NK-92 (cell line): Measurements from ENCODE around the gene ALDOB.
"Not testable (repeated sequence)": the region's sequence is repeated elsewhere in the genome, so short reads cannot be mapped to it uniquely, and the experiment has no call there.

ENCODE experiments used
- DNase-seq: peaks from one replicate; lab custom pipeline; 2025; ENCODE audit not compliant: unreplicated experiment; lab: John Stamatoyannopoulos, UW

ALDOB gene

GRCh38 chr9:101388507-101388993 lies 47.0 kb downstream of the ALDOB start:
- no peak for DNase-seq

- no peak for DNase-seq
Observed at GRCh38 chr9:101387871-101388506, 47.6 kb downstream of the ALDOB start.

GRCh38 chr9:101384873-101385536 lies 50.6 kb downstream of the ALDOB start, which contains the start of gene BAAT:
BAAT (minus strand) TSS chr9:101385006; CDS start chr9:101371404, 13,602 bp downstream.
- DNase-seq = not testable (repeated sequence)

GRCh38 chr9:101383361-101383760 lies 52.2 kb downstream of the ALDOB start:
- no peak for DNase-seq

GRCh38 chr9:101381833-101382342 lies 53.7 kb downstream of the ALDOB start:
- DNase-seq = no peak

- DNase-seq = no peak
Observed at GRCh38 chr9:101381118-101381517, 54.5 kb downstream of the ALDOB start.

- DNase-seq = no peak
Observed at GRCh38 chr9:101380295-101380694, 55.3 kb downstream of the ALDOB start.

GRCh38 chr9:101376111-101376848 lies 59.3 kb downstream of the ALDOB start:
- DNase-seq = no peak

- peak; percentile 27 for DNase-seq
Observed at GRCh38 chr9:101375546-101375945, 60.0 kb downstream of the ALDOB start.

GRCh38 chr9:101372327-101373118 lies 63.1 kb downstream of the ALDOB start:
- DNase-seq = no peak

- DNase-seq = no peak
Observed at GRCh38 chr9:101371813-101372212, 63.8 kb downstream of the ALDOB start.
